HEK293 (cell line): Measurements from ENCODE around the gene ANKFN1.

Source experiments
- CTCF ChIA-PET: fragments of 350-600 bp; formaldehyde crosslinking; extraction: SDS; loops from one replicate; lab custom pipeline; 2021; ENCODE audit warnings: antibody characterized with exemption; lab: Yijun Ruan, JAX
- POLR2A ChIA-PET: fragments of 300-600 bp; formaldehyde crosslinking; extraction: SDS; loops from one replicate; lab custom pipeline; 2020; ENCODE audit warnings: antibody characterized with exemption, inconsistent platforms; lab: Yijun Ruan, JAX
- H3K27ac ChIP-seq: fragments of 200-500 bp; sonication (Bioruptor generic); 2 replicates; pipeline ENCODE4 v1.5.1; 2014; ENCODE audit warnings: low read depth, low read length, control low read depth, inconsistent platforms; ENCODE audit errors: extremely low read depth
- H3K36me3 ChIP-seq, 2 experiments: fragments of 200-500 bp in 1 of 2; sonication (Bioruptor generic) in 1 of 2; 1 replicate in 1 of 2; 2 replicates in 1 of 2; pipeline ENCODE4 v1.5.1; 2014 to 2017; ENCODE audit warnings: inconsistent platforms in 2 of 2, low read length in 2 of 2; ENCODE audit not compliant: control insufficient read depth in 2 of 2, insufficient read depth in 1 of 2
- H3K4me1 ChIP-seq: fragments of 200-500 bp; sonication (Bioruptor generic); 2 replicates; pipeline ENCODE4 v1.5.1; 2014; ENCODE audit warnings: mild to moderate bottlenecking, low read length, inconsistent platforms; ENCODE audit not compliant: control insufficient read depth, insufficient read depth
- H3K4me3 ChIP-seq: 2 replicates; pipeline ENCODE4 v1.5.1; 2011; ENCODE audit warnings: low read depth, mild to moderate bottlenecking, control low read depth, low read length, moderate library complexity
- H3K9me3 ChIP-seq: fragments of 200-500 bp; sonication (Bioruptor generic); 2 replicates; pipeline ENCODE4 v1.5.1; 2014; ENCODE audit warnings: low read depth, low read length, inconsistent platforms; ENCODE audit not compliant: control insufficient read depth, insufficient read depth
- HOXC10 ChIP-seq: sonication (generic); formaldehyde crosslinking; IDR thresholded peaks from 2 replicates; pipeline ENCODE4 v1.8.1; 2023; ENCODE audit warnings: mild to moderate bottlenecking, missing genetic modification reagents
- OSR2 ChIP-seq: fragments of 450-650 bp; formaldehyde crosslinking; IDR thresholded peaks from 2 replicates; pipeline ENCODE4 v1.5.1; 2016; ENCODE audit warnings: missing biosample characterization, missing genetic modification characterization
- OVOL3 ChIP-seq: fragments of 450-650 bp; formaldehyde crosslinking; IDR thresholded peaks from 2 replicates; pipeline ENCODE4 v1.5.1; 2016; ENCODE audit warnings: missing biosample characterization, missing genetic modification characterization
- SALL2 ChIP-seq: fragments of 450-650 bp; formaldehyde crosslinking; IDR thresholded peaks from 2 replicates; pipeline ENCODE4 v1.5.0; 2017; ENCODE audit warnings: missing biosample characterization, mild to moderate bottlenecking, missing genetic modification characterization, borderline replicate concordance
- ZBTB7A ChIP-seq: fragments of 450-650 bp; formaldehyde crosslinking; IDR thresholded peaks from 2 replicates; pipeline ENCODE4 v1.5.1; 2016; ENCODE audit warnings: low read depth, missing biosample characterization, missing genetic modification characterization
- ZFP37 ChIP-seq: fragments of 450-650 bp; formaldehyde crosslinking; IDR thresholded peaks from 2 replicates; pipeline ENCODE4 v1.5.1; 2016; ENCODE audit warnings: missing biosample characterization, missing genetic modification characterization
- ZNF112 ChIP-seq: fragments of 450-650 bp; formaldehyde crosslinking; IDR thresholded peaks from 2 replicates; pipeline ENCODE4 v1.5.0; 2017; ENCODE audit warnings: missing biosample characterization, missing genetic modification characterization
- ZNF132 ChIP-seq: fragments of 450-650 bp; formaldehyde crosslinking; IDR thresholded peaks from 2 replicates; pipeline ENCODE4 v1.5.1; 2017; ENCODE audit warnings: missing biosample characterization, missing genetic modification characterization, borderline replicate concordance
- ZNF138 ChIP-seq: fragments of 450-650 bp; formaldehyde crosslinking; IDR thresholded peaks from 2 replicates; pipeline ENCODE4 v1.5.1; 2016; ENCODE audit warnings: missing biosample characterization, missing genetic modification characterization, borderline replicate concordance
- ZNF2 ChIP-seq: fragments of 450-650 bp; formaldehyde crosslinking; IDR thresholded peaks from 2 replicates; pipeline ENCODE4 v1.5.1; 2016; ENCODE audit warnings: missing biosample characterization, missing genetic modification characterization
- ZNF211 ChIP-seq: fragments of 450-650 bp; formaldehyde crosslinking; IDR thresholded peaks from 2 replicates; pipeline ENCODE4 v1.5.1; 2016; ENCODE audit warnings: low read depth, missing biosample characterization, missing genetic modification characterization
- ZNF449 ChIP-seq: fragments of 450-650 bp; formaldehyde crosslinking; IDR thresholded peaks from 2 replicates; pipeline ENCODE4 v1.5.1; 2017; ENCODE audit warnings: missing biosample characterization, mild to moderate bottlenecking, missing genetic modification characterization, moderate library complexity
- ZNF521 ChIP-seq: fragments of 450-650 bp; formaldehyde crosslinking; IDR thresholded peaks from 2 replicates; pipeline ENCODE4 v1.5.1; 2017; ENCODE audit warnings: missing biosample characterization, mild to moderate bottlenecking, missing genetic modification characterization
- ZNF558 ChIP-seq: fragments of 450-650 bp; formaldehyde crosslinking; IDR thresholded peaks from 2 replicates; pipeline ENCODE4 v1.5.1; 2016; ENCODE audit warnings: missing biosample characterization, missing genetic modification characterization
- ZNF600 ChIP-seq: fragments of 450-650 bp; formaldehyde crosslinking; IDR thresholded peaks from 2 replicates; pipeline ENCODE4 v1.5.1; 2016; ENCODE audit warnings: missing biosample characterization, missing genetic modification characterization
- ZNF624 ChIP-seq: fragments of 450-650 bp; formaldehyde crosslinking; IDR thresholded peaks from 2 replicates; pipeline ENCODE4 v1.5.1; 2017; ENCODE audit warnings: missing biosample characterization, missing genetic modification characterization
- ZNF658 ChIP-seq: fragments of 450-650 bp; formaldehyde crosslinking; IDR thresholded peaks from 2 replicates; pipeline ENCODE4; 2016; ENCODE audit warnings: missing biosample characterization, missing genetic modification characterization
- ZNF660 ChIP-seq: fragments of 450-650 bp; IDR thresholded peaks from 2 replicates; pipeline ENCODE4 v1.5.1; 2018; ENCODE audit warnings: missing biosample characterization, mild to moderate bottlenecking, missing genetic modification characterization
- ZNF670 ChIP-seq: fragments of 450-650 bp; formaldehyde crosslinking; IDR thresholded peaks from 2 replicates; pipeline ENCODE4 v1.5.1; 2016; ENCODE audit warnings: missing biosample characterization, missing genetic modification characterization, low read depth
- TF ChIP-seq, protein P1 (sequence below): fragments of 450-650 bp; formaldehyde crosslinking; IDR thresholded peaks from 2 replicates; pipeline ENCODE4 v1.5.1; 2017; ENCODE audit warnings: missing biosample characterization, missing genetic modification characterization
- TF ChIP-seq, protein P2 (sequence below): IDR thresholded peaks from 2 replicates; pipeline ENCODE4 v1.6.1; 2011; ENCODE audit warnings: mild to moderate bottlenecking, low read depth, low read length, borderline replicate concordance

The ANKFN1 gene

DNA sequence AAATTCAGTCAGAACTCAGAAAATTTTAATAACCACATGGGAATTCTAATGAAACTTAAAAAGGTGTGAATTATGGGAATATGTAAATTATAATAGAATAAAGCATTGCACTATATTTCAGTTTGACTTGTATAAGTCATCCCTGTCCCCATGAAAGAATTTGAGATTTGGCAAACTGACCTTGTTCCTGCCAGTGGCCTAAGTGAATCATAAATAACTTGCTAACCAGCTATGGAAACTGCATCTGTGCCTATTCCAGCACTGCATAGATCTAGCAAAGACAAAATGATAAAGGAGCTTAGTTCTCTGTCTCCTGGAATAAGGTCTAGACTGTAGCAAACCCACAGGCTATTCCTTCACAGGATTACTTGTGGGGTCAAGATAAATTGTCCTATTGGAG lies 333.5 kb downstream of the ANKFN1 start:
- H3K9me3 ChIP-seq, result no peaks in the 10 kb centered on the region
- TF ChIP-seq ZNF211 (tag by site-specific recombination) (no peak), ZNF138 (tag by site-specific recombination) (no peak), ZBTB7A (tag by site-specific recombination) (no peak)
- no peaks in the 10 kb centered on the region for H3K4me1 ChIP-seq
- CTCF ChIA-PET, result interaction anchor here (0.8 to 2.2 kb wide), 3 partner anchors 12 to 388 kb away, joined by 3 to 10 read pairs (median 3); no protein-coding TSS in a partner anchor
- POLR2A ChIA-PET, result no interaction called here
- no peak overlapping the region for H3K27ac ChIP-seq
- no peak overlapping the region for H3K4me3 ChIP-seq
- H3K36me3 ChIP-seq, result no peaks in the 10 kb centered on the region

DNA sequence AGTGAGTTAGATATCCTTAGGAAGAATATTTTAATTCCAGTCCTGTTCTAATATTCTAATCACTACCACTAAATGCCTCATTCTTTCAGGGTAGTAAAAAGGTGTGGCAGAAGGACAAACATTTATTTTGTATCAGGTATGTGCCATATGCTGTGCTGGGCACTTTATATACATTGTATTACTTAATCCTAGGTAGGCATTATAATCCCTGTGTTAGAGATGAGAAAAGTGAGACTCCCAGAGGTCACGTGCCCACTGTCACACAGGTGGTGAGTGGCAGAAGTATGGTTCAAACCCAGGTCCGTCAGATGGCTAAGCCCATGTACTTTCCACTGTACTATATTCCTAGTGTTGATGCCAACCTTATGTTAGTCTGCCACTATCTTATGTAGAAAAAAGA lies 335.5 kb downstream of the ANKFN1 start:
- H3K4me3 ChIP-seq, result no peak overlapping the region

DNA sequence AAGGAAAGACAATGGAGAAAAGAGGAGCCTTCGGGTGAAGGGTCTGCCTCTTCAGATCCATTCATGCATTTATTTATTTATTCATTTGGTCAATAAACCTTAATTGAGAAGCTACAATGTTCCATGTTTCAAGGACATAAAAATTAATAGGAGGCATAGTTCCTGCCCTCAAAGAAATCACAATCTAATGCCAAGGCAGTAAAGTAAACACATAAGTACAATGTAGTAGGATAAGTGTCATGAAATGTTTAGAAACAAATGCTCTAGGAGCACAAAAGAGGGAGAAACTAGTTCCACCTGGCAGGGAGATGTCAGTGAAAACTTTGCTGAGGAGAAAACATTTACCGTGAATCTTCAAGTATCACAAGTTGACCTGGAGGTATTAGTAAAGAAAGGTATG lies 336.7 kb downstream of the ANKFN1 start:
- H3K4me1 ChIP-seq, result no peaks in the 10 kb centered on the region
- CTCF ChIA-PET, result interaction anchor here (0.6 to 3.6 kb wide), 7 partner anchors 9 to 290 kb away, joined by 3 to 24 read pairs (median 3); no protein-coding TSS in a partner anchor
- no peak overlapping the region for H3K27ac ChIP-seq
- no peak overlapping the region for H3K4me3 ChIP-seq
- POLR2A ChIA-PET, result no interaction called here
- no peaks in the 10 kb centered on the region for H3K36me3 ChIP-seq
- no peaks in the 10 kb centered on the region for H3K9me3 ChIP-seq
- TF ChIP-seq SALL2 (no peak), ZFP37 (no peak), ZNF2 (tag by site-specific recombination) (no peak), ZNF658 (tag by site-specific recombination) (no peak), ZNF670 (tag by site-specific recombination) (no peak), ZNF558 (tag by site-specific recombination) (no peak), OSR2 (no peak), ZNF660 (tag by site-specific recombination) (no peak)
- TF ChIP-seq, all 188 proteins: peak for 0

More for the DNA sequence above, 335.5 kb downstream of the ANKFN1 start:
- Histone ChIP-seq H3K9me3 (no peaks in the 10 kb centered on the region), H3K36me3 (no peaks in the 10 kb centered on the region), H3K4me1 (no peaks in the 10 kb centered on the region), H3K27ac (no peak overlapping the region)
- POLR2A ChIA-PET, result interaction anchor here (0.6 kb wide), 1 partner anchor 179 kb away, joined by 3 read pairs; no protein-coding TSS in a partner anchor
- TF ChIP-seq OVOL3 (tag by site-specific recombination), result no peak
- no peak for TF ChIP-seq ZNF624 (tag by site-specific recombination)
- no peak for TF ChIP-seq ZNF112 (tag by site-specific recombination)
- TF ChIP-seq ZNF449 (tag by site-specific recombination), result no peak
- TF ChIP-seq, protein P1, sequence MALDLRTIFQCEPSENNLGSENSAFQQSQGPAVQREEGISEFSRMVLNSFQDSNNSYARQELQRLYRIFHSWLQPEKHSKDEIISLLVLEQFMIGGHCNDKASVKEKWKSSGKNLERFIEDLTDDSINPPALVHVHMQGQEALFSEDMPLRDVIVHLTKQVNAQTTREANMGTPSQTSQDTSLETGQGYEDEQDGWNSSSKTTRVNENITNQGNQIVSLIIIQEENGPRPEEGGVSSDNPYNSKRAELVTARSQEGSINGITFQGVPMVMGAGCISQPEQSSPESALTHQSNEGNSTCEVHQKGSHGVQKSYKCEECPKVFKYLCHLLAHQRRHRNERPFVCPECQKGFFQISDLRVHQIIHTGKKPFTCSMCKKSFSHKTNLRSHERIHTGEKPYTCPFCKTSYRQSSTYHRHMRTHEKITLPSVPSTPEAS (tag by site-specific recombination), result no peak
- no peak for TF ChIP-seq ZNF600 (tag by site-specific recombination)
- TF ChIP-seq HOXC10, result no peak
- TF ChIP-seq, protein P2, sequence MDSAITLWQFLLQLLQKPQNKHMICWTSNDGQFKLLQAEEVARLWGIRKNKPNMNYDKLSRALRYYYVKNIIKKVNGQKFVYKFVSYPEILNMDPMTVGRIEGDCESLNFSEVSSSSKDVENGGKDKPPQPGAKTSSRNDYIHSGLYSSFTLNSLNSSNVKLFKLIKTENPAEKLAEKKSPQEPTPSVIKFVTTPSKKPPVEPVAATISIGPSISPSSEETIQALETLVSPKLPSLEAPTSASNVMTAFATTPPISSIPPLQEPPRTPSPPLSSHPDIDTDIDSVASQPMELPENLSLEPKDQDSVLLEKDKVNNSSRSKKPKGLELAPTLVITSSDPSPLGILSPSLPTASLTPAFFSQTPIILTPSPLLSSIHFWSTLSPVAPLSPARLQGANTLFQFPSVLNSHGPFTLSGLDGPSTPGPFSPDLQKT, result no peak
- no peak for TF ChIP-seq ZNF132 (tag by site-specific recombination)
- no peak for TF ChIP-seq ZNF521 (tag by site-specific recombination)
- TF ChIP-seq, all 188 proteins: peak for 0
- CTCF ChIA-PET, result interaction anchor here (3.6 kb wide), 1 partner anchor 11 kb away, joined by 24 read pairs; no protein-coding TSS in a partner anchor
